LNCaP clone FGC (cell line): ENCODE data around the gene GTF2A1L.
"Not testable (repeated sequence)": the region's sequence is repeated elsewhere in the genome, so short reads cannot be mapped to it uniquely, and the experiment has no call there.

Experiments
- DNase-seq: peaks from one replicate; pipeline ENCODE4 v3.0.0-alpha.2; 2011; ENCODE audit warnings: low read depth
- H3K4me3 ChIP-seq: 2 replicates; pipeline ENCODE4 v1.5.1; 2011; ENCODE audit warnings: mild to moderate bottlenecking, low read depth, low read length, control low read depth
- CTCF ChIP-seq: IDR thresholded peaks from 2 replicates; pipeline ENCODE4 v1.5.1; 2012; ENCODE audit warnings: mild to moderate bottlenecking; ENCODE audit not compliant: control insufficient read depth, insufficient read depth; ENCODE audit errors: extremely low read depth

The GTF2A1L gene

GRCh38 chr2:48605482-48606175 lies 12.0 kb upstream of the GTF2A1L start:
- DNase-seq, result no peak
- no peak overlapping the region for H3K4me3 ChIP-seq
- TF ChIP-seq CTCF, result no peak

GRCh38 chr2:48607307-48608014 lies 10.2 kb upstream of the GTF2A1L start:
- no peak overlapping the region for H3K4me3 ChIP-seq
- no peak for DNase-seq
- TF ChIP-seq CTCF, result no peak

GRCh38 chr2:48613211-48613610 lies 4.4 kb upstream of the GTF2A1L start:
- H3K4me3 ChIP-seq, result no peak overlapping the region
- no peak for TF ChIP-seq CTCF
- DNase-seq, result no peak

DNA sequence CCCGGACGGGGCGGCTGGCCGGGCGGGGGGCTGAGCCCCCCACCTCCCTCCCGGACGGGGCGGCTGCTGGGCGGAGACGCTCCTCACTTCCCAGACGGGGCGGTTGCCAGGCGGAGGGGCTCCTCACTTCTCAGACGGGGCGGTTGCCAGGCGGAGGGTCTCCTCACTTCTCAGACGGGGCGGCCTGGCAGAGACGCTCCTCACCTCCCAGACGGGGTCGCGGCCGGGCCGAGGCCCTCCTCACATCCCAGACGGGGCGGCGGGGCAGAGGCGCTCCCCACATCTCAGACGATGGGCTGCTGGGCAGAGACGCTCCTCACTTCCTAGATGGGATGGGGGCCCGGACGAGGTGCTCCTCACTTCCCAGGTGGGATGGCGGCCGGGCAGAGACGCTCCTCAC lies 3.1 kb upstream of the GTF2A1L start:
- not testable (repeated sequence) for DNase-seq, H3K4me3 ChIP-seq

DNA sequence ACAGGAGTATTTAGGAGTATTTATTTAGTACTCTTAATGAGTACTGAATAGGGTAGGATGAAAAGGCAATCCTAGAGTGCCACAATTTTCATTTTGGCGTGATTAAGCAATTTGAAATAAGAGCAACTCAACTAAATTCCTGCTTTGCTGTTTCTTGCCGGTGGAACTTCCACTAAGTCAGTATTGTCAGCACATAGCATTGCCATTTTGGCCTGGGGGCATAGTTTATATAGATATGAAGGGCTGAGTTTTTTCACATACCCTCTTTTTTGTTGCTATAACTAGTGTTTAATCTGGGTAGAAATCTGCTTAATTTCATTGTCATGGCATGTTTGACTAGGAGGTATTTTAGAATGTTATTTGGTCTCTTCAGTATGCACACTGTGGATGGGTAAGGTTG lies 1.9 kb downstream of the GTF2A1L start:
- TF ChIP-seq CTCF, result no peak
- no peak for DNase-seq
- H3K4me3 ChIP-seq, result no peak overlapping the region

GRCh38 chr2:48620604-48621003 lies 2.9 kb downstream of the GTF2A1L start:
- no peak overlapping the region for H3K4me3 ChIP-seq
- TF ChIP-seq CTCF, result no peak
- no peak for DNase-seq

DNA sequence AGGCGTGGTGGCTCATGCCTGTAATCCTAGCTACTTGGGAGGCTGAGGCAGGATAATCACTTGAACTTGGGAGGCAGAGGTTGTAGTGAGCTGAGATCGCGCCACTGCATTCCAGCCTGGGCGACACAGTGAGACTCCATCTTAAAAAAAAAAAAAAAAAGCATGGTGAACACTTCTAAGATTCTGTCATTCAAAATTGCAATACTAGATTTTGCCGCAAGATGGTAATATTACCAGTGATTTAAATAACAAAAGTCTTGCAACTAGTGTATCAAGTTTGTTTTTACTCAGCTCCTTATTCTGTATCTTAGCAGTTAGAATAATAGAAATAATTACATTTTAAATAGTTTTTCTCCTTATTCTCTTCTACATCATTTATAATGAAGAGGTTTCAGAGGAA lies 5.0 kb downstream of the GTF2A1L start:
- not testable (repeated sequence) for H3K4me3 ChIP-seq
- TF ChIP-seq CTCF, result 0 out of 2 replicates have a peak, but pooled peaks have one; percentile 5
- DNase-seq, result peak; percentile 32
